ENCODE data around the gene CACNA2D4. TPM values are rescaled to one million over a fixed set of nuclear protein-coding genes. Genes with fewer than 3 reads are reported as not detected.

The CACNA2D4 gene
- total RNA-seq, 1 experiment from 2014 or later, result not detected

- H3K4me2 ChIP-seq (ENCODE audit: low read length), result no peak overlapping the region
- no peaks in the 10 kb centered on the region for H3K9me3 ChIP-seq (ENCODE audit: low read length)
- H3K27ac ChIP-seq (ENCODE audit: low read length), result no peak overlapping the region
- no peak for ATAC-seq
- CTCF ChIA-PET, result no interaction called here
- H3K4me1 ChIP-seq (ENCODE audit: insufficient read depth, low read length), result no peaks in the 10 kb centered on the region
- TF ChIP-seq, protein P1, sequence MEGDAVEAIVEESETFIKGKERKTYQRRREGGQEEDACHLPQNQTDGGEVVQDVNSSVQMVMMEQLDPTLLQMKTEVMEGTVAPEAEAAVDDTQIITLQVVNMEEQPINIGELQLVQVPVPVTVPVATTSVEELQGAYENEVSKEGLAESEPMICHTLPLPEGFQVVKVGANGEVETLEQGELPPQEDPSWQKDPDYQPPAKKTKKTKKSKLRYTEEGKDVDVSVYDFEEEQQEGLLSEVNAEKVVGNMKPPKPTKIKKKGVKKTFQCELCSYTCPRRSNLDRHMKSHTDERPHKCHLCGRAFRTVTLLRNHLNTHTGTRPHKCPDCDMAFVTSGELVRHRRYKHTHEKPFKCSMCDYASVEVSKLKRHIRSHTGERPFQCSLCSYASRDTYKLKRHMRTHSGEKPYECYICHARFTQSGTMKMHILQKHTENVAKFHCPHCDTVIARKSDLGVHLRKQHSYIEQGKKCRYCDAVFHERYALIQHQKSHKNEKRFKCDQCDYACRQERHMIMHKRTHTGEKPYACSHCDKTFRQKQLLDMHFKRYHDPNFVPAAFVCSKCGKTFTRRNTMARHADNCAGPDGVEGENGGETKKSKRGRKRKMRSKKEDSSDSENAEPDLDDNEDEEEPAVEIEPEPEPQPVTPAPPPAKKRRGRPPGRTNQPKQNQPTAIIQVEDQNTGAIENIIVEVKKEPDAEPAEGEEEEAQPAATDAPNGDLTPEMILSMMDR (conservative IDR thresholded peaks at IDR 0.05; ENCODE audit: low read depth, low read length), result no peak
- TF ChIP-seq EZH2 (IDR thresholded peaks at IDR 0.05; ENCODE audit: low read length, unreplicated experiment) (no peak), EZH2phosphoT487 (IDR thresholded peaks at IDR 0.05; ENCODE audit: borderline replicate concordance, low read length) (no peak)
- H3K9ac ChIP-seq (ENCODE audit: low read length), result no peak overlapping the region
- no peaks in the 10 kb centered on the region for H3K9me2 ChIP-seq (replicated peaks; ENCODE audit: low read length)
- H3K4me3 ChIP-seq (ENCODE audit: low read length), result no peak overlapping the region
- H3K79me2 ChIP-seq (ENCODE audit: low read length), result no peaks in the 10 kb centered on the region
- no peaks in the 10 kb centered on the region for H3F3A ChIP-seq (ENCODE audit: low read length, unreplicated experiment)
- H2AFZ ChIP-seq (ENCODE audit: low read length), result no peak overlapping the region
- H4K20me1 ChIP-seq (ENCODE audit: low read length), result no peaks in the 10 kb centered on the region
- POLR2A ChIA-PET (ENCODE audit: unreplicated experiment), result no interaction called here
- no peak for DNase-seq
- peaks cover 23% of the 10 kb centered on the region; the same call in 1 of the 2 replicates for H3K27me3 ChIP-seq (ENCODE audit: low read length)
- BruUV-seq (replicated peaks), result no TSS peak
- H3K36me3 ChIP-seq (ENCODE audit: low read depth, low read length), result no peaks in the 10 kb centered on the region
- intact Hi-C loops (cut with micrococcal nuclease), result no loop called here
Observed at GRCh38 chr12:1811281-1811947, 107.0 kb downstream of the CACNA2D4 start.

- Histone ChIP-seq H3F3A (ENCODE audit: low read length, unreplicated experiment) (no peaks in the 10 kb centered on the region), H3K79me2 (ENCODE audit: low read length) (no peaks in the 10 kb centered on the region), H3K27me3 (ENCODE audit: low read length) (peaks cover 18% of the 10 kb centered on the region; the same call in 1 of the 2 replicates), H3K27ac (ENCODE audit: low read length) (no peak overlapping the region), H4K20me1 (ENCODE audit: low read length) (no peaks in the 10 kb centered on the region), H3K4me3 (ENCODE audit: low read length) (no peak overlapping the region), H3K9me3 (ENCODE audit: low read length) (no peaks in the 10 kb centered on the region), H3K9ac (ENCODE audit: low read length) (no peak overlapping the region), H2AFZ (ENCODE audit: low read length) (no peak overlapping the region), H3K36me3 (ENCODE audit: low read depth, low read length) (no peaks in the 10 kb centered on the region), H3K9me2 (replicated peaks; ENCODE audit: low read length) (no peaks in the 10 kb centered on the region), H3K4me1 (ENCODE audit: insufficient read depth, low read length) (no peaks in the 10 kb centered on the region), H3K4me2 (ENCODE audit: low read length) (no peak overlapping the region)
- CTCF ChIA-PET, result no interaction called here
- BruUV-seq (replicated peaks), result no TSS peak
- TF ChIP-seq EZH2 (IDR thresholded peaks at IDR 0.05; ENCODE audit: low read length, unreplicated experiment), result no peak
- TF ChIP-seq, protein P1 (conservative IDR thresholded peaks at IDR 0.05; ENCODE audit: low read depth, low read length), result no peak
- no peak for TF ChIP-seq EZH2phosphoT487 (IDR thresholded peaks at IDR 0.05; ENCODE audit: borderline replicate concordance, low read length)
- POLR2A ChIA-PET (ENCODE audit: unreplicated experiment), result no interaction called here
- DNase-seq (no peak), ATAC-seq (no peak)
- intact Hi-C loops (cut with micrococcal nuclease), result no loop called here
Observed at GRCh38 chr12:1810931-1811280, 107.5 kb downstream of the CACNA2D4 start.

DNA sequence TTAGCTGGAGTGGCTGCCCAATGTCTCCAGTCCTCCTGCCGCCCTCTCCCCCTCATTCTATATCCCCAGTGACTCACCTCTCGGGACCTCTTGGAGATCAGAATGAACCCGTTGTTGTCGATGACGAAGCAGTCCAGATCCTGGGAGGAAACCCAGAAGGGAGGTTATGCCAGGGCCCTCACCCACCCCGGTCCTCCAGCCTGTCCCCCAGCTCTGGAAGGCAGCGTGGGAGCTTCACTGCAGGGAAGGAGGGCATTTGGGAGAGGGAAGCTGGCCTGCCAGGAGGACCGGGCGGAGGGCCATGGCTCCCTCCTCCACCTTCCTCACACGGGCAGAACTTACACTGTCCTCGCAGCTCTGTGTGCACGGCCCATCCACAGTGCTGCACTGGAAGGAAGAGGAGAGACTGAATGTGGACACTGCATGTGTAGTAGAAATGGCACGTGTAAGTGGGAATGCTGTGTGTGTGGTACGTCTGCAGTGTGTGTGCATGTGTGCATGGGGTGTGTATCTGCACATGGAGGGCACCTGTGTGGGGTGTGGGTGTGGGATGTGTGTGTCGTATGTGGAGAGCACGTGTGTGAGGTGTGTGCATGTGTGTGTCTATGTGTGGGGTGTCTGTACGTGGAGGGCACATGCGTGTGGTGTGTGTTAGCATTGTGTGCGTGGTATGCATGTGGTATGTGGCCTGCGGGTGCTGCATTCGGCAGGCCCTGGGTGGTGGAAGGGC, 108.1 kb downstream of the CACNA2D4 start:
- BruUV-seq (replicated peaks), result no TSS peak
- ATAC-seq, result no peak

More for the DNA sequence above, 108.1 kb downstream of the CACNA2D4 start:
- Histone ChIP-seq H3K9ac (ENCODE audit: low read length) (no peak overlapping the region), H3K4me2 (ENCODE audit: low read length) (no peak overlapping the region), H3K4me3 (ENCODE audit: low read length) (no peak overlapping the region), H3K4me1 (ENCODE audit: insufficient read depth, low read length) (no peaks in the 10 kb centered on the region), H3K27ac (ENCODE audit: low read length) (no peak overlapping the region), H3F3A (ENCODE audit: low read length, unreplicated experiment) (no peaks in the 10 kb centered on the region), H3K79me2 (ENCODE audit: low read length) (no peaks in the 10 kb centered on the region), H3K36me3 (ENCODE audit: low read depth, low read length) (no peaks in the 10 kb centered on the region), H3K9me2 (replicated peaks; ENCODE audit: low read length) (no peaks in the 10 kb centered on the region), H3K9me3 (ENCODE audit: low read length) (no peaks in the 10 kb centered on the region), H3K27me3 (ENCODE audit: low read length) (peaks cover 12% of the 10 kb centered on the region; the same call in 1 of the 2 replicates), H2AFZ (ENCODE audit: low read length) (no peak overlapping the region), H4K20me1 (ENCODE audit: low read length) (no peaks in the 10 kb centered on the region)
- intact Hi-C loops (cut with micrococcal nuclease), result no loop called here
- CTCF ChIA-PET, result no interaction called here
- DNase-seq, result no peak
- POLR2A ChIA-PET (ENCODE audit: unreplicated experiment), result no interaction called here
- TF ChIP-seq EZH2 (IDR thresholded peaks at IDR 0.05; ENCODE audit: low read length, unreplicated experiment) (no peak), EZH2phosphoT487 (IDR thresholded peaks at IDR 0.05; ENCODE audit: borderline replicate concordance, low read length) (no peak)
- TF ChIP-seq, protein P1 (conservative IDR thresholded peaks at IDR 0.05; ENCODE audit: low read depth, low read length), result no peak
